CD8-positive, alpha-beta memory T cell (primary cell): ENCODE results near the gene SKP1. TPM values are rescaled to one million over a fixed set of nuclear protein-coding genes. Genes with fewer than 3 reads are reported as not detected.
A peak's percentile ranks its signal among the peaks of the same experiment; 100 is the strongest.

Experiments
- CTCF ChIA-PET: fragments of 350-600 bp; sonication (Branson Sonifier 250); formaldehyde crosslinking; loops from one replicate; lab custom pipeline; 2021; ENCODE audit warnings: antibody characterized with exemption; lab: Charles Lee
- POLR2A ChIA-PET: fragments of 350-600 bp; sonication (Branson Sonifier 250); formaldehyde crosslinking; loops from one replicate; lab custom pipeline; 2021; ENCODE audit warnings: antibody characterized with exemption; lab: Charles Lee
- DNase-seq, 5 donors: peaks; one replicate each; pipeline versions ENCODE4 v3.0.0 to v3.0.0-alpha.2; 2020 to 2022; ENCODE audit warnings: mixed read lengths in 1 of 5
- H3K27ac ChIP-seq: one replicate; pipeline ENCODE4 v1.7.0; 2013; ENCODE audit warnings: low read depth, mild to moderate bottlenecking, low read length, moderate library complexity
- H3K27me3 ChIP-seq: 2 replicates; pipeline ENCODE4 v1.7.0; 2013; ENCODE audit warnings: low read length, mild to moderate bottlenecking; ENCODE audit not compliant: insufficient read depth, poor library complexity, severe bottlenecking
- H3K36me3 ChIP-seq: 2 replicates; pipeline ENCODE4 v1.7.0; 2013; ENCODE audit warnings: mild to moderate bottlenecking, low read length, moderate library complexity; ENCODE audit not compliant: insufficient read depth
- H3K4me1 ChIP-seq: 2 replicates; pipeline ENCODE4 v1.7.0; 2013; ENCODE audit warnings: mild to moderate bottlenecking, low read length, moderate library complexity; ENCODE audit not compliant: insufficient read depth
- H3K4me3 ChIP-seq: 2 replicates; pipeline ENCODE4 v1.7.0; 2013; ENCODE audit warnings: mild to moderate bottlenecking, low read length
- H3K9me3 ChIP-seq: 2 replicates; pipeline ENCODE4 v1.7.0; 2013; ENCODE audit warnings: mild to moderate bottlenecking, low read length
- H3K27ac Mint-ChIP-seq, 8 donors: one replicate each; pipeline ENCODE4 v1.8.0; 2020 to 2021; ENCODE audit warnings: mixed read lengths in 8 of 8, mild to moderate bottlenecking in 6 of 8, inconsistent platforms in 3 of 8, moderate library complexity in 3 of 8
- H3K27me3 Mint-ChIP-seq, 2 donors: one replicate each; pipeline ENCODE4 v1.8.0; 2020 to 2021; ENCODE audit warnings: mixed read lengths in 2 of 2, mild to moderate bottlenecking in 1 of 2, moderate library complexity in 1 of 2
- H3K36me3 Mint-ChIP-seq, 3 donors: one replicate each; pipeline ENCODE4 v1.8.0; 2020 to 2021; ENCODE audit warnings: mixed read lengths in 3 of 3, inconsistent platforms in 1 of 3, mild to moderate bottlenecking in 1 of 3
- H3K4me1 Mint-ChIP-seq, 3 donors: one replicate each; pipeline ENCODE4 v1.8.0; 2020 to 2021; ENCODE audit warnings: mixed read lengths in 3 of 3, inconsistent platforms in 1 of 3, mild to moderate bottlenecking in 1 of 3
- H3K4me3 Mint-ChIP-seq, 7 donors: one replicate each; pipeline ENCODE4 v1.8.0; 2020 to 2021; ENCODE audit warnings: mixed read lengths in 7 of 7, mild to moderate bottlenecking in 6 of 7, moderate library complexity in 4 of 7, inconsistent platforms in 2 of 7
- H3K9me3 Mint-ChIP-seq, 5 donors: one replicate each; pipeline ENCODE4 v1.8.0; 2020 to 2022; ENCODE audit warnings: mixed read lengths in 5 of 5, mild to moderate bottlenecking in 3 of 5, moderate library complexity in 2 of 5, inconsistent platforms in 1 of 5
- polyA plus RNA-seq: library from polyadenylated mRNA; unstranded; fragments of 300-500 nt; fragmentation: Illumina TruSeq; gene quantifications from one replicate; pipeline ENCODE4 v1.2.3, GENCODE V29; 2021
- total RNA-seq, 2 experiments: library from RNA; stranded (reverse); gene quantifications; one replicate each; pipeline ENCODE4 v1.2.3, GENCODE V29; 2021

SKP1 gene
- total and polyA plus RNA-seq, 3 experiments from 2014 or later: 264 to 1,187 (median 280) TPM

DNA sequence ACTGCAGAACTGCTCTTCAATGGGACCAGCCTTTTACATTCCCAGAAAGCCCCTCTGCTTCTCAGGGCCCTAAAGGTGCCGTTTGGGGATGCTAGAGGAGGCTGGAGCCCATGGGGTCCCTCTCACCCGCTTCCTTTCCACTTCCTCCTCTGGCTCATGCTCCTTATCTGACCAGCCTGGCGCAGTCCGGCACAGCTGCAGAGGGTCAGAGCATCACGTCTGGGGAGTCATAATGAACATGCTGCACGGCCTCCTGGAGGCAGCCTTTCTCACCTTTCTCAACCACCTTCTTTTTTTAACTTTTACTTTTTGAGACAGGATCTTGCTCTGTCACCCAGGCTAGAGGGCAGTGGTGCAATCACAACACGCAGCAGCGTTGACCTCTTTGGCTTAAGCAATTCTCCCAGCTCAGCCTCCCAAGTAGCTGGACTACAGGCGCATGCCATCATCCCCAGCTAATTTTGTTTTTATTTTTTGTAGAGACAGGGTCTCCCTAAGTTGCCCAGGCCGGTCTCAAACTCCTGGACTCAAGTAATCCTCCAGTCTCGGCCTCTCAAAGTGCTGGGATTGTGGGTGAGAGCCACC, 77.4 kb downstream of the SKP1 start:
- peaks cover 58 to 78% (median 68%) of the 10 kb centered on the region in 3 donors for H3K4me1 Mint-ChIP-seq
- no peaks in the 10 kb centered on the region for H3K27me3 ChIP-seq
- peak overlapping the region; percentile 17 for H3K27ac ChIP-seq
- H3K36me3 Mint-ChIP-seq: peaks cover 0 to 2% (median 0%) of the 10 kb centered on the region in 3 donors
- ChIA-PET POLR2A (interaction anchor here (1.1 to 3.9 kb wide), 12 partner anchors 8 to 126 kb away, joined by 4 to 25 read pairs (median 6); partner anchors contain the start of gene PPP2CA), CTCF (interaction anchor here (1.0 to 7.9 kb wide), 5 partner anchors 15 to 66 kb away, joined by 3 to 70 read pairs (median 17); no protein-coding TSS in a partner anchor)
- peak overlapping the region; percentile 72 to 99 (median 94) for H3K27ac Mint-ChIP-seq
- H3K9me3 ChIP-seq: no peaks in the 10 kb centered on the region
- H3K4me3 ChIP-seq: peak overlapping the region; percentile 14
- no peaks in the 10 kb centered on the region for H3K36me3 ChIP-seq
- H3K4me1 ChIP-seq: peaks cover 84% of the 10 kb centered on the region
- H3K9me3 Mint-ChIP-seq: no peaks in the 10 kb centered on the region
- H3K4me3 Mint-ChIP-seq: peak overlapping the region in 5 of 7 donors; percentile 39 to 72 (median 49)
- no peaks in the 10 kb centered on the region for H3K27me3 Mint-ChIP-seq
- DNase-seq: no peak

Other genes starting within 250 kb of the SKP1 start
- 10 to 100 TPM; 21.7 to 21.8 TPM for gene C5orf15, start 208.3 kb downstream of the SKP1 start, total RNA-seq
- gene C5orf15, start 208.3 kb downstream of the SKP1 start, polyA plus RNA-seq: 25.4 TPM
- gene VDAC1, start 172.0 kb downstream of the SKP1 start, total RNA-seq: 100 to 1,000 TPM; 409 to 422 TPM
- 92.8 TPM for gene VDAC1, start 172.0 kb downstream of the SKP1 start, polyA plus RNA-seq
- 10 to 100 TPM; 85.2 to 89.7 TPM for gene TCF7, start 62.3 kb downstream of the SKP1 start, total RNA-seq
- gene TCF7, start 62.3 kb downstream of the SKP1 start, polyA plus RNA-seq: 344 TPM
- gene PPP2CA, start 49.1 kb upstream of the SKP1 start, total RNA-seq: 100 to 1,000 TPM; 189 to 210 TPM
- gene PPP2CA, start 49.1 kb upstream of the SKP1 start, polyA plus RNA-seq: 232 TPM
- gene CDKL3, start 190.2 kb upstream of the SKP1 start, total RNA-seq: 1 to 10 TPM; 2.5 to 3.3 TPM
- 0.38 TPM for gene CDKL3, start 190.2 kb upstream of the SKP1 start, polyA plus RNA-seq
- gene UBE2B, start 194.6 kb upstream of the SKP1 start, total RNA-seq: 100 to 1,000 TPM; 105 TPM
- gene UBE2B, start 194.6 kb upstream of the SKP1 start, polyA plus RNA-seq: 79.3 TPM
- 10 to 100 TPM; 42.1 to 42.2 TPM for gene CDKN2AIPNL, start 234.9 kb upstream of the SKP1 start, total RNA-seq
- gene CDKN2AIPNL, start 234.9 kb upstream of the SKP1 start, polyA plus RNA-seq: 29.6 TPM